Activated effector memory CD4-positive, alpha-beta T cell treated with anti-CD3 and anti-CD28 coated beads, Interleukin-2, amount 50 U/mL, for 16 hours (primary cell): ENCODE data around the gene GCC1.

Experiments used
- DNase-seq: peaks from one replicate; pipeline ENCODE4 v3.0.0-alpha.2; 2020

The GCC1 gene, protein sequence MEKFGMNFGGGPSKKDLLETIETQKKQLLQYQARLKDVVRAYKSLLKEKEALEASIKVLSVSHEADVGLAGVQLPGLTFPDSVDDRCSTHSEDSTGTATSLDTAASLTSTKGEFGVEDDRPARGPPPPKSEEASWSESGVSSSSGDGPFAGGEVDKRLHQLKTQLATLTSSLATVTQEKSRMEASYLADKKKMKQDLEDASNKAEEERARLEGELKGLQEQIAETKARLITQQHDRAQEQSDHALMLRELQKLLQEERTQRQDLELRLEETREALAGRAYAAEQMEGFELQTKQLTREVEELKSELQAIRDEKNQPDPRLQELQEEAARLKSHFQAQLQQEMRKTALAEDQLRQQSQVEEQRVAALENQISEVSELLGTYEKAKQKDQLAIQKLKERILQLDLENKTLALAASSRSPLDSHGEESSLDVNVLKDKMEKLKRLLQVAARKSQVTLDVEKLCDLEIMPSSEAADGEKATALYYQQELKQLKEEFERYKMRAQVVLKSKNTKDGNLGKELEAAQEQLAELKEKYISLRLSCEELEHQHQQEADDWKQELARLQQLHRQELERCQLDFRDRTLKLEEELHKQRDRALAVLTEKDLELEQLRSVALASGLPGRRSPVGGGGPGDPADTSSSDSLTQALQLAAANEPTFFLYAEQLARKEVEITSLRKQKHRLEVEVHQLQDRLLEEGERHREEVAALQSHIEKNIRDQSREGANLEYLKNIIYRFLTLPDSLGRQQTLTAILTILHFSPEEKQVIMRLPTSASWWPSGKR

DNA sequence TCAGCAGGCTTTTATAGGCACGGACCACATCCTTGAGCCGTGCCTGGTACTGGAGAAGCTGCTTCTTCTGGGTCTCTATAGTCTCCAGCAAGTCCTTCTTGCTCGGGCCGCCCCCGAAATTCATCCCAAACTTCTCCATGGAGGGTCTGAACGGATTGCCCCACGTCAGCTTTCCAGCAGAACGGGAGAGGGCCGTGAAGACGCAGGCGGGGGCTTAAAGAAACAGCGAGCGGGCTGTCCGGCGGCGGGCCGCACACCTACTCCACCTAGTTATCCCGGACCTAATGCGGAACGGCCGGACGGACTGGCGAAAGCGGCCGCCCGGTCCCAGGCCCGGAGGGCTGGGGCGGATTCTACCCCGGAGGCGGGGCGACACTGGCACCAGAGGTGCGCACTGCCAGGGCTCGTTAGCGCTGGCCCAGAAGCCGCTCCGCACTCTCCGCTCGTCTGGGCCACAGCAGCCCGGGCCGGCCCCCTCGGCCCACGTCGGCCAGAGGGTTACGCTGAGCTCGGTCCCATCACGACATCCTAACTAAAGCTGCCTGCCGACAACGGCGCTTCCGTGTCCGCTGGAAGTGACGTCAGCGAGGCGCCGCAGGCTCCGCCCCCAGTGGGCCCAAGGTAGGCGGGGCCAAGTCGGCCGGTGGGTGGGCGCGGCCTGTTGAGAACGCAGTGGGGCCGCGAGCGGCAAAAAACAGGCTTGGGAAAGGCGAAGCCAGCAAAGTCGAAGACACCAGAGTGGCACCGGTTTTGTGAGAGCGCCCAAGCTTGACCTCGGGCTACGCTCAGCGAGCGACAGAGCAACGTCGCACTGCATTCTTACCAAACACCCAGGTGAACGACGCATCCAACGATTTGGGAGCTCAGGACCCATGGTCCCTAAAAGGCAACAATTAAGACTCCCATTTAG, at the start of gene GCC1:
GCC1 (minus strand) TSS at position 553 of the 910 bp plus-strand sequence; CDS start at position 139, 414 bp downstream.
- DNase-seq: peak; percentile 98

DNA sequence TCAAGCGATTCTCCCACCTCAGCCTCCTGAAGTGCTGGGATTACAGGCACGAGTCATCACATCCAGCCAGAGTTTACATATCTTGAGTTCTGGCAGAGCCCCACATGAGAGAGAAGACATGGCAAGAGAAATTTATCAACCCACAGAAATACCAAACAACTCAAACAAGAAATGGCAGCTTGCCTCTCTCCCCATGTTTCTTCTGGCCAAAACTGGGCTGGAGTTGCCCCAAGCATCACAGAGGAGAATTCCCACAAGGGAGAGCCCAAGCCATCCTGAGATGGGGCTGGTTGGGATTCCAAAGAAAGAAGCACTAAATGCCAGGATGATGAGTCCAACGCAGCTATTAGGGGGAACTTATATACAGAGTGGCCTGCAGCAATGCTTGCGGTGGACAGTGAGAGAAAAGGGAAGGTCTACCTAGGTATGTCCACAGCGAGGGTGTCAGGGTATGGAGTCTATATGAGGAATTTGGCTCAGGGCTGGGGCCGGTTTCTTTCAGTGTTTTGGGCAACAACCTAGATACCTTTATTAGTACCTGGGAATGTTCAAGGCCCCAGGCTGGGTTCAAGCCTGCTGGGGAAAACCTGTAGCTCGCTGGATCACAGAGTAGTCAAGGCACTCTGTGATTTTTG, 47.0 kb upstream of the GCC1 start:
- DNase-seq: no peak

DNA sequence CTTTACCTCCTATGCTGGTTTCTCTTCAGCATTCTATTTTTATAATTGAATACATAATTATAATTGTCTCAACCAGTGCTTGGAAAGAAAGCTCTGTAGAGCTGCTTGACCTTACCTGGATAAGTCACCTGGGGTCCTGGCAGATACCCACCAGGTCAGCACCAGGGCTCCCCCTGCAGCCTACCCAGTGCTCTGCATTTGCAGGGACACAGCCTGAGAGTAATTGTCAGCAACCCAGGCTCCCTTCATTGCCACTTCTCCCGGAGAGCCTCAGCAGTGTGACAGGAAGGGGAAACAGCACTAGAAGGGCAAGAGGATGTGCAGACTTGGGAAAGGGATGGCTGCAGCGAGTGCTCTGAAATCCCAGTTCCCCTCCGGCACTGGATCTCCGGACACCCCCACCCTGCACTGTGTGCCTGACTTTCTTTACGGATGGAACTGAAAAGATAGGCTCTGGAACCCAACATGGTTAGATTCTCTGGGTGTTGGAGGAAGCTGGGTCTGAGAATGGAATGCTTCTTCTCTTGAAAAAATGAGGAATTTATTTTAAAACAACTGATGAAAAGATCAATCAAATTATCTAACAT, 44.0 kb upstream of the GCC1 start:
- peak; percentile 70 for DNase-seq

DNA sequence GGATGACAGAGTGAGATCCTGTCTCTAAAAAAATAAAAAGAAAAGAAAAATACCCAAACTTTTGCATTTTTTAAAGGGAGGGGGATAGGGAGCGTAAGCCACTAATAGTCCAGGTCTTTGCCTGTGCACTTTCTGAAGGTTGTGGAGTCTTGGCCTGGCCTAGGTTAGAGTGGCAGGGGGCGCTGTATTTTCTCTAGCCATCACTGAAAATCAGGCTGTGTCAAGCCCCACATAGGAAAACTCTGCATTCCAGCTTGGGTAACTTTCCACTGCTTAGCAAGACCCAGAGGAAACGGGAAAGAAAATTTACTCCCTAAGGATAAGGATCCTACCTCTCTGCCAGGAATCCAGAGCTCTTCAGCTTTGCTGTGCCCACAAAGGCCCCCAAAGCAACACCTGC, 43.0 kb upstream of the GCC1 start:
- DNase-seq: no peak

DNA sequence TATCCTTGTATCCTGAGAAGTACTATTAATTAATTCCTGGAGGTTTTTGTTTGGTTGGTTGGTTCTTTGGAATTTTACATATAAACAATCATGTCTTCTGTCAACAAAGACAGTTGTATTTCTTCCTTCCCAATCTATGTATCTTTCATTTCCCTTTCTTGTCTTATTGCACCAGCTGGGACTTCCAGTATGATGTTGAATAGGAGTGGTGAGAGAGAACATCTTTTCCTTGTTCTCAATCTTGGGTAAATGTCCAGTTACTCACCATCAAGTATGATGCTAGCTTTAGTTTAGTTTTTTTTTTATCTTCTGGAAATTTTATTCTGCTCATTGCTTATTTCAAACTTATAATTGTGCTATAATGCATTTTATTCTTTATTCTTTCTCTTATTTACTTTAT, 39.9 kb upstream of the GCC1 start:
- DNase-seq: no peak

DNA sequence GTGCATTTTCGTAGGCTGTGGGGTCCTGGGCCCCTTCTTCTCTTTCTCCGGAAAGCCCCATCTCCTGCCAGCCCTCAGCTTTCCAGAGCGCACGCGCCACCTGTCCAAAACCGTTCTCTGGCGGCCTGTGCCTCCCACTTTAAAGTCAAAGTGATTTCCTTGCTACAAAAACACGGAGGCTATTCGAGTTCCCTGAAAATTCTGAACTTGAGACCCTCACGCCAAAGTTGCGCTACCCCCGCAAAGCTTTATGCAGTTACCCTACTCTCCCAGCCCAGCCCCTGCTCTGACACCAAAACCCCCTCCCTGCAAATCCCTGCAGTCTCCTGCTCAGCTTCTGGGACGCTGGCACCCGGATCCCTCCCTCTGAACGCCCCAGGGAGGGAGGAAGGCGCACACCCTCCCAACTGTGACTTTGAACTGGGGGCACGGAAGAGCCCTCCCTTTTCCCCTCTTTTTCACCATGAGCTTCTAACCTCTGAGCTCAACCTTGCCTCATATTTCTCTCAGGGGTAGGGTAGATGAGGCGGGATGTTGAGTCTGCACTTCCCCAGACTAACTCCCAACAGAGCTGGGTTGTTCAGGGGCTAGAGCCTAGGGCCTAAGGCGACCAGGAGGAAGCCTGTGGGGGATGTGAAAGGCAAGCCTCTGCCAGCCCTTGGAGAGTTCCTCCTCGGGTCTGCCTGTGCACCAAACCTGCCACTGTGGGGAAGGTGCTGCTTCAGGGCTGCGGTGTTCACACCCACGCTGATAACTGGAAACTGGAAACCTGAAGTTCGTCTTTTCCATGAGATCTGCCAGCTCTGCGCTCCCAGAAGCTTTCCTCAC, 35.2 kb upstream of the GCC1 start:
- no peak for DNase-seq

DNA sequence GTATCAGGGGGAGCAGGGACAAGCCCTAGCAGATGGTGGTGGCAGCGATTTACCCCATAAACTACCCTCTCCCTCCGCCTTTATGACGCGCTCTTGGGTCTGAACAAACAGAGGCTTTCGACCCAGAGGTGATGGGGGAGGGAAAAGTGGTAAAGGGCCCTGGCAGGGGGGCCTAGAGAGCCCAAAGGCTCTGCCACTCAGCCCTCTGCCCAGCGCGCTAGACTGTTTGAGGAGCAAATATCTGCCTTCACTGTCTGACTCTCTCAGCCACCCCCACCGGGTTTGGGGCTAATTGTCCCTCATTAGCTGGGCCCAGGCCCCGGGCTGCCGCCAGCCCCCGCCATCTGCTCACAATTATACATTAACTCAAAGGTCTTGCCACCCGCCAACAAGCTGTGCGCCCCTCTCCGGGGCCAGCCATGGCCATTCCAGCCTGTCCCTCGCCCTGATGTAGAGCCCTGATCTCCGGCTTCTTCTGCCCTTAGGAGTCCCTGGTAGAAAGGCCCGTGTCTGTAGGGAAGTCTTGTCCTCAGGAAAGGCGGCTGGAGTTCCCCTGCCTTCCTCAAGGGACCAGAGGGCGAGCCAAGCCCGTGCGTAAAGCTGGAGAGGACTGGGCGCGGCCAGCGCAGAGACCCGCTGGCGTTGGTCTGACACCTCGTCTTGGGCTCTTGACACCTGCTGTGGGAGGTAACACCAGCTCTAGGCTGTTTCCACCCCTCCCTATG, 34.4 kb upstream of the GCC1 start:
- DNase-seq: no peak

DNA sequence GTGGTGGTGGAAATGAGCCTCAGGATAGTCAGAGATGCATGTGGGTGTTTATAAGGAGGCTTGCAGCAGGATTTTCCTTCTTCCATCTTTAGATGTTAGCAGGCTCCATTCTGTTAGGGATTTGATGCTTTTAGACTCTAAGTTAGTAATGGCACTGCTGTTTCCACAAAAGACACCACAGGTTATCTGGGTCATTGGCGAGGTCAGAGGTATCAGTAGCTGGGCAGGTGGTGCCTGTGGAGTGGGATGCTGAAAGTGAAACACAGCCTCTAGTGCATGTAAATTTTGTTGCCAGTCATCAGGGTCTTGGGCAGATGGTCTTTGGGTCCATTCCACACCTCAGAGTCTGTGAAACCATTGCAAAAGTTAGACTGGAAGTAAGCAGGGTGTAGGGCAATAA, 33.4 kb upstream of the GCC1 start:
- no peak for DNase-seq

DNA sequence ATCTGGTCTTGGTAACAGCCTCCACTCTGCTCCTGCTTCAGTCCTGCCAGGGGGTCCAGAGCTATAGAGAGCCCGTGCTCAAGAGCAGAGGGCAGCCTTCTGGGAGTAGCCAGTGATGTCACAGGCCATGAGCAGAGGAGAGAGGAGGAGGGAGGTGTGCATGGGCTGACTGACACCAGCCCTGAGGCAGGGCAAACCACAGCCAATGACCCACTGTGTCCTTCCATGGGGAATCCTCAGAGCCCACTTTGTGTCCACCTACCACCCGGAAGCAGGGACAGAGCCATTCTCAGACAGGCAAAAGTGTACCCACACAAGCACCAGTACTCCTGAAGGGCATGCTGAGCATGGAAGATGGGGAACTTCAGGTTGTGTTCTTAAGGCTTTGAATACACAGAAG, 32.6 kb upstream of the GCC1 start, which contains the start of gene PAX4:
PAX4 (minus strand) TSS at position 101 of the 400 bp plus-strand sequence. CDS start 2,214 bp downstream, outside the sequence.
- no peak for DNase-seq

DNA sequence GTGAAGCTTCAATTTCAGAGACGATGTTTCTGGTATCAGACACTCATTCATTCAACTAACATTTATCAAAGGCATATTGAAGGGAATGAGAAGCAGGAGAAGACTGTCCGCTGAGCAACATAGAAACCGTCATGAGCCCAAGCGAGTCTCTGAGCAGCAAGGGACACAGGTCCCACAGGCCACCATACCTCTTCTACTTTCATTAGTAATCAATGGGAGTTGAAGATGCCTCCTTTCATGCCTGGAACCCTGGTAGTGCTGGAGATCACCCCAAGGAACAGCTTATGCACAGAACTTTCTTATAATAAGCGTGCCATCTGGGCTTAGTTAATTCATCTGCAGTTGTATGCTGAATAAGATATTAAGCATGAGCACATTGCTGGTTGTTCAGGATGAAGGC, 31.3 kb upstream of the GCC1 start:
- DNase-seq: no peak

DNA sequence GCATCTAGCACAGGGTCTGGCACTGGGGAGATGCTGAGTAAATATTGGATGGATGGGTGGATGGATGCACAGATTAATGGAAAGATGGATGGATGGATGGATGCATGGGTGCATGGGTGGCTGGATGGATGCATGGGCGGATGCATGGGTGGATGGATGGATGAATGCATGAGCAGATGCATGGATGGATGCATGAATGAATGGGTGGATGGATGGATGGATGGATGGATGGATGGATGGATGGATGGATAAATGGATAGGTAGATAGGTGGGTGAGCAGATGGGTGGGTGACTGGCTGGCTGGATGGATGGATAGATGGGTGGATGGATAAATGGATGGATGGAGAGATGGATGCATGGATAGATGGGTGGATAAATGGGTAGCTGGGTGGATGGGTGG, 26.9 kb upstream of the GCC1 start:
- DNase-seq: no peak

DNA sequence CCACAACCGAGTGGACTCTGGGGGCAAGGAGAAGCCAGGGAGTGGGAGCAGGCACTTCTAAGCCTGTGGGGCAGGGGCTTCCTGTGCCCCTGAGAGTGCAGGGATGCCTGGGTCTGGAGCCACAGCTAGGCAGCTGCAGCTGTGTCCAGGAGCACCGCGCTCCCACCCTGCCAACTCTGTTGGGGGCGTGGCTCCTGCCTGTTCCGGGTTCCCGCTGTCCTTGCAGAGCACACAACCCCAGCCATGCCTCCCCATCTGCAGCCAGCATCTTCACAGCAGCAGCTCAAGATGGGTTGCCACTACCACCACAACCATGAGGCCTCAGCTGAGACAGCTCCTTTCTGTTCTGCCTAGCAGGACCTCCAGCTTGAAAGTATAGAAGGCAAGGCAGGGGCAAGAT, 23.9 kb upstream of the GCC1 start:
- DNase-seq: no peak

DNA sequence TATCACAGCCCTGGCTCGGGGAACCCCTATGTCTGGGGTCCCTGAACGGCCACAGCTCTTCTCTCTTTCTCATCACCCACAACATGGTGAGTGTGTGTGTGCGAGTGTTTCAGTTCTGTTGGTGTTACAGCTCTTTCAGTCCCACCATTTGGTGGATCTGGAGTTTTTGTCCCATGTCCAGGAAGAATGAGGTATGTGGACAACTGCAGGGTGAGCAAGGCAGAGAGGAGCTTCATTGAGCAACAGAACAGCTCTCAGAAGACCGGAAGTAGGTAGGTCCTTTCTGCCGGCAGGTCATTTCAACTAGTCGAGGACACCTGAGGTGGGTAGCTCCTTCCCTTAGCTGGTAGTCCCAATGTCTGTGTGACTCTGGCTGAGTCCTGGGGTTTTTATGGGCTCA, 23.1 kb upstream of the GCC1 start:
- DNase-seq: no peak

DNA sequence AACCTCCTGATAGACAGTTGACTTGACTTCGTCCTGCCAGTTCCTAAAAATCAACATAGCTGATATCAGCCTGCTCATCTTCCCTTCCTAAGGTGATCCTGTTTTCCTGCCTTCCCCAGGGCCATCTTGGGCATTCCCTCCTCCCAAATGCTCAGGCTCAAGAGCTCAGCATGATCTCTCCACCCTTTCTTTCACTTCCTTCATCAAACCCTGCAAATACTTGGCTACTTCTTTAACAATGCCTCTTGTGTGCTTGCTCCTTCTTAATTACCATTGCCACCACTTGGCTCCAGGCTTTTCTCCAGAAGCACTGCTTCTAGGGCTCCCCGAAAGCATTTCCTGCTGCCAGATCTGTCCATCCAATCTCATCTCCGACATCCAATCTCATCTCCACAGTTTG, 15.5 kb upstream of the GCC1 start:
- no peak for DNase-seq

DNA sequence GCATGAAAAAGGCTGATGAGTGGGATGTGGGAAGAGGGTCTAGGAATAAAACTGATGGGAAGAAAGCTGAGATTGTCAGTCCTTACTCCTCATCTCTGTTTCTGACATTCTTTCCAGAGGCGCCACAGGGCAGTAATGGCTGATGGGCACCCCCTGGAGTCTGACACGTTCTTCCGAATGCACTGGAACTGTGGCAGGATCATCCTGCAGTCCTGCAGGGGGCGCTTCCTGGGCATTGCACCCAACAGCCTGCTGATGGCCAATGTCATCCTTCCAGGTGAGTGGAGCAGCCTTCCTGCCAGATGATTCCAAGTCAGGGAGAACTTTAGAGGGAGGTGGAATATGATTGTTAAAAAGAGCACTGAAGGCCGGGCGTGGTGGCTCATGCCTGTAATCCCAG, 12.9 kb upstream of the GCC1 start:
- DNase-seq: no peak

DNA sequence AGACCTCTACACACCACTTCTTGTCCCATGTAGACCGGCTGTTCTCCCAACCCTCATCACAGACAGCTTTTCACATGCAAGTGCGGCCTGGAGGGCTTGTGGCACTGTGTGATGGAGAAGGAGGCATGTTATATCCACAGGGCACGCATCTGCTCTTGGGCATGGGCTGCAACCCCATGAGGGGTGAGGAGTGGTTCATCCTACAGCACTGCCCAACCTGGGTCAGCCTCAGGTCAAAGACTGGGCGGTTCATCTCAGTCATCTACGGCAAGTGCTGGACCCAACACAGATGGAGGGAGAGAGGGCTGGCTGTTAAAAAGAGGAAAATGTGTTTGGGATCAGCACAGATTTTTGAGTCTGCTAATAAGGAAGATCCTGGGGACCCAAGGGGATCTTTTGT, 10.3 kb upstream of the GCC1 start:
- no peak for DNase-seq

DNA sequence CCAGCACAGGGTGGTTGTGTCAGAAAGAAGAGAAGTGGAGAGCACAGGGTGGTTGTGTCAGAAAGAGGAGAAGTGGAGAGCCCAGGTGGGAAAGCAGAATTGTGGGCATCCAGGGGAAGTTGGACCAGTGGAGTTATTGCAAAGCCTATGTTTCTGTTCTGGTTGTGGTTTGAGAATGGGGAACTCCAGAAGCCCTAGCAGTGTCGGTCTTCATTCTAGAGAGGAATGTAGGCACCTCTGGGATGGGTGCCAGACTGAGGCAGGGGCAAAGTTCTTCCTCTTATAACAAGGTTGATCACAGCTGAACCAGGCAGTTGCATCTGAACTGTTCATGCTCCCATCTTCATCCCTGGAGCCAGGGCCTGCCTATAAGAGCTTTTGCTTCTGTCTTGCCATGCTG, 9.1 kb upstream of the GCC1 start:
- DNase-seq: no peak

DNA sequence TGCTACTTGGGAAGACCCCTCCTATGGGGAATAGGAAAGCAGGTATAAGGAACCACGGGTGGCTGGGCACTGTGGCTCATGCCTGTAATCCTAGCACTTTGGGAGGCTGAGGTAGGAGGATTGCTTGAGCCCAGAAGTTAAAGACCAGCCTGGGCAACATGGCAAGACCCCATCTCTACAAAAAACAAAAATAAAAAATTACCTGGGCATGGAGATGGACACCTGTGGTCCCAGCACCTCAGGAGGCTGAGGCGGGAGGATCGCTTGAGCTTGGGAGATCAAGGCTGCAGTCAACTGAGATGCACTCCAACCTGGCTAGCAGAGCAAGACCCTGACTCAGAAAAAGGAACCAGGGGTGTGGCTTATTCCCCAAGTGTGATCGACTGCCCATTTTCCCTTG, 7.2 kb upstream of the GCC1 start:
- DNase-seq: no peak

DNA sequence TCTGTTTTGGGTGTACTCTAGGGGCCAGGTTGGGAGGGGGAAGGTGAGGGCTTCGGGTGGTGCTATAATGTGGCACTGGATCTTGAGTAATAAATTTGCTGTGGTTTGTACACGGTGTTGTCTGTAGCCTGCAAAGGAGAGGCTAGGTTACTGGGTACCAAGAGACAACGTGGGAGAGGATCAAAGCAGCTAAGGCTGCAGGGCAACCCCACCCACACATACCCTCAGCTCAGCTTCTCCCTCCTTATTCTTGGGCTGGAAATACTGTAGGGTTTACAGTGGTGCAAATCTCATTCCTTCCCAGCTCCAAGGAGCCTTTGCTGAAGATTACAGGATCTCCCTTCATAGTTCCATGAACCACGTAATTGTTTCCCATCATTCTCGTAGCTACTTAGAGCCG, 6.2 kb upstream of the GCC1 start:
- no peak for DNase-seq

DNA sequence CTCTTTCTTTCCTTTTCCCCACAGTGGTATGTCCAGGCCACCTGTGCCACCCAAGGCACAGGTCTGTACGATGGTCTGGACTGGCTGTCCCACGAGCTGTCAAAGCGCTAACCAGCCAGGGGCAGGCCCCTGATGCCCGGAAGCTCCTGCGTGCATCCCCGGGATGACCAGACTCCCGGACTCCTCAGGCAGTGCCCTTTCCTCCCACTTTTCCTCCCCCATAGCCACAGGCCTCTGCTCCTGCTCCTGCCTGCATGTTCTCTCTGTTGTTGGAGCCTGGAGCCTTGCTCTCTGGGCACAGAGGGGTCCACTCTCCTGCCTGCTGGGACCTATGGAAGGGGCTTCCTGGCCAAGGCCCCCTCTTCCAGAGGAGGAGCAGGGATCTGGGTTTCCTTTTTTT, 5.8 kb upstream of the GCC1 start:
- no peak for DNase-seq

DNA sequence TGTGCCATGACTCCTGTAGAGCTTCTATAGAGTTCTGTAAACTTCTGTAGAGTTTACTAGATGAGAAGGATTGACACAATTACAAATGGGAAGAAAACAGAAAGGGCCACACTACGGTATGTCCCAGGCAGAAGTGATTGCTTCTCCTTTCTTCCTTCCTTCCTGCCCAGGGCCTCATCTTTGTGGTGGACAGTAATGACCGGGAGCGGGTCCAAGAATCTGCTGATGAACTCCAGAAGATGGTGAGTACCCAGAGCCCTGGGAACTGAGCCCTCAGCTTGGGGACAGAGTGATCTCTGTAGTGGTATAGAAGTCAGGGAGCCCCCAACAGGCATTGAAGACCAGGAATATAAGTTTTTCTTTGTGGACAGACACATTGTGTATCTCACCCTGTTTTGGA, 4.5 kb upstream of the GCC1 start:
- no peak for DNase-seq
